GM18502 (cell line): ENCODE measurements around the gene FAM131A.

Source experiments
- ATAC-seq: cut with Tn5 transposase; IDR thresholded peaks from one replicate; pipeline ENCODE4 v1.9.1; 2021; ENCODE audit warnings: mild to moderate bottlenecking; ENCODE audit not compliant: unreplicated experiment, poor library complexity

The FAM131A gene

GRCh38 chr3:184387174-184387714 is 49.8 kb downstream of the FAM131A start:
- no peak for ATAC-seq

GRCh38 chr3:184388164-184388935 is 51.0 kb downstream of the FAM131A start:
- no peak for ATAC-seq

- no peak for ATAC-seq
Observed at GRCh38 chr3:184388936-184389230, 51.5 kb downstream of the FAM131A start.

- ATAC-seq, result no peak
Observed at GRCh38 chr3:184389384-184389783, 52.0 kb downstream of the FAM131A start.

- ATAC-seq, result no peak
Observed at GRCh38 chr3:184389935-184390528, 52.6 kb downstream of the FAM131A start.

- no peak for ATAC-seq
Observed at GRCh38 chr3:184391266-184391665, 53.9 kb downstream of the FAM131A start.

- ATAC-seq, result no peak
Observed at GRCh38 chr3:184395320-184395660, 57.9 kb downstream of the FAM131A start.
